NOMO-1 treated with dmso at 0.1 percent for 144 hours (cell line): ENCODE measurements around the gene MRPS5.

Experiments used
- DNase-seq: peaks from one replicate; lab custom pipeline; 2025; ENCODE audit not compliant: unreplicated experiment; lab: John Stamatoyannopoulos, UW

Gene MRPS5

GRCh38 chr2:95061601-95062183, 59.9 kb downstream of the MRPS5 start:
- no peak for DNase-seq

GRCh38 chr2:95061119-95061512, 60.5 kb downstream of the MRPS5 start:
- DNase-seq: no peak

GRCh38 chr2:95060446-95061118, 61.0 kb downstream of the MRPS5 start:
- DNase-seq: no peak

DNA sequence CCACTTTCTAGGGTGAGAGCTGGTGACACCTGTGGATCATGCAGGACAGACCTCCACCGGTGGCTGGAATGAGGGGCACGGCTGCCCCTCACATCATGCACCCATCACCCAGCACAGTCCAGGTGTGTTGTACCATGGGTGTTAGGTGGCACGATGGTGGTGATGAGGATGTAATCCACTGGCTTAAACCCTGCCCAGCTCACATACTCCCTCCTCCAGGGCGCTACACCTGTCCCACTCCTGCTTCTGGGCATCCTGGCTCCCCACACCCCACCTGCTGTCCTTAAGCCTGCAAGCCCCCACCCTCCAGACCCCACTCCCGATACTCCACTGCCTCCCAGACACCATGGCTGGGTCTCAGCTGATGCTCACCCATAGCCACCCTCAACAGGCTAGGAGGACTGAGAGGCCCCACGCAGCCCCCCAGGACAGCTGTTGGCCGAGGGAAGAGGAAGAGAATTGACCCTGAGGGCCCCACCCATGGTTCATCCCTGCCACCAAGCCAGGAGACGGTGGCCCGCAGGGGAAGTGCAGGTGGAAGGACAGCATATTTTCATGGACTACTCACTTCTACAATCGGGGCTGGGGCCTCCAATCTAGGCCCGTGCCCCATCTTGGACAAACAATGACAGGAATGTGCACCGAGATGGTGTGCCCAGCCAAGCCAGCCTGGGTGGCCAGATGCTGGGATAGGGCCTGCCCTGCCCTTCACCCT, 61.8 kb downstream of the MRPS5 start:
- no peak for DNase-seq

DNA sequence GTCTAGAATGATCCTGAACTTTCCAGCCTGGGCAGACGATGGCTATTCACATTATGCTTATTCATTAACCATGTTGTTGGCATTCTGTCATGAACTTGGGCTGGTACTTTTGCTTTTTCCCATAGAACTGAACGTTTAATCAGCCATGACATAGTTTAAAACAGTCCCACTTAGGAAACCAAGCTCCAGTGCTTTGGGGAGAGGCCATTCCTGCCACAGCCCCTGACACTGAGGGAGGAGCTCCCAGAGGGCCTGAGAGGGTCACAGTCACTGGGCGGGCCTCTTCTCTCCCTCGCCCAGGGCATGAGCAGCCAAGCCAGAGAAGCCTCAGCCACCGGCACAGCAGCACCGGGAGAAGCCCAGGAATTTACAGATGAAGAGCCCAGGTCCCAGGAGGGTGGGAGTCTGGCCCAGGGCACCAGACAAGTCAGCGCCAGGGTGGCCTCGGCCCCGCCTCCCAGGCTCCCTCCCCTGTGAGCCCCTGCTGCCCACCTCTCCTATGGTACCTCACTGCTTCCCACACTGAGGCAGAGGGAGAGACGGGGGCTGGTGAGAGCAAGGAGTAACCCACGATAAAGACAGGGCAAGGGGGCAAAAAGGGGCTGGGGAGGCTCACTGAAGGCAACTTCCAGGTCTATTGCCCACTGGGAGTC, 62.5 kb downstream of the MRPS5 start:
- no peak for DNase-seq

- DNase-seq: no peak
Observed at GRCh38 chr2:95058466-95058988, 63.1 kb downstream of the MRPS5 start.

- no peak for DNase-seq
Observed at GRCh38 chr2:95057535-95058370, 63.9 kb downstream of the MRPS5 start.

DNA sequence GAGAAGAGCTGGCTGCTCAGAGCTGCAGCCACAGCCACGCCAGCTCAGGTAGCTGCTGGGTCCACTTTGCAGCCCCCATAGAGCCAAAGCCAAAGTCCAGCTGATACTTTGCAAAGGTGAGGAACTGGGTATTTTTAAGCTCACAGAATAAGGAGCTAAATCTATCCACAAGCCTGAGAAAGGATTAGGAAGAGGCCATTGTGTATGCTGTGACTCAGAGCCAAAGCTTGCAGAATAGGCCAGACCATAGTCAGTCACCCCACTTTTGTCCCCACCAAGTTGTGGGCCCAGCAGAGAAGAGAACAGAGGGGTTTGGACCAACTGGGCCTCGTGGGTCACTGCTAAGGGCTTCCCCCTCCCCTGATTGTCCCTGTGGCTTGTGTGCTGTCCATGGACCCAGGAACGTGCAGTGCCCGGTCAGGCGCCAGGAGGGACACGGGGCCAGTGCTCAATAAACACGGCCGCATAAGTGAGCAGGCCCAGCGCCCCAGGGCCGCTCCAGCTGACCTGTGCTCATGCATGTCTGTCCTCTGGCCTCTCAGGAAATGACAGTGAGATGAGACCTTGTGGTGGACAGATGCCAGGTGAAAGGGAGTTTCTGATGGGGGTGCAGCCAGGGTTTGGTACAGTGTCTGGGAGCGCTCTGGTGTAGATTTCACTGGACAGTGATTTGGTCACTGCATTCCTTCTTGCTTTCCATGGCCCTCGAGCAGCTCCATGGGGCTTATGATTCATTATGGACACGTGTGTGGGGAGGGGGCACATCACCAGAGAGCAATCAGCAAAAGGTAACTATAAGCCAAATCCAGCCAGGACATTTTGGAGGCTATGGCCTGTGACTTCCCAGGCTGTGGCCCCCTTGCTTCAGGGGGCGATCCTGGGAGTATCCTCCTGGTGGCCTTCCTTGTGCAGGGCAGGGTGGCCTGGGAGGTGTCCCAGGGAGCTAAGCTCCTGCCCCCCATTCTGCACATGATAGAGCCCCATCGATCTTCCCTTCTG, 64.8 kb downstream of the MRPS5 start:
- no peak for DNase-seq

GRCh38 chr2:95056044-95056443, 65.6 kb downstream of the MRPS5 start:
- DNase-seq: no peak

GRCh38 chr2:95055262-95055661, 66.3 kb downstream of the MRPS5 start:
- DNase-seq: no peak

- no peak for DNase-seq
Observed at GRCh38 chr2:95054016-95054415, 67.6 kb downstream of the MRPS5 start.

DNA sequence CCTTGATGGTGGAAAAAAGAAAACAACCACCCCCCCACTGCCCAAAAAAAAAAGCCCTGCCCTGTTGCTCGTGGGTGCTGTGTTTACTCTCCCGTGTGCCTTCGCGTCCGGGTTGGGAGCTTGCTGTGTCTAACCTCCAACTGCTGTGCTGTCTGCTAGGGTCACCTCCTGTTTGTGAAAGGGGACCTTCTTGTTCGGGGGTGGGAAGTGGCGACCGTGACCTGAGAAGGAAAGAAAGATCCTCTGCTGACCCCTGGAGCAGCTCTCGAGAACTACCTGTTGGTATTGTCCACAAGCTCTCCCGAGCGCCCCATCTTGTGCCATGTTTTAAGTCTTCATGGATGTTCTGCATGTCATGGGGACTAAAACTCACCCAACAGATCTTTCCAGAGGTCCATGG, 68.1 kb downstream of the MRPS5 start:
- no peak for DNase-seq

- no peak for DNase-seq
Observed at GRCh38 chr2:95052804-95053479, 68.7 kb downstream of the MRPS5 start.

DNA sequence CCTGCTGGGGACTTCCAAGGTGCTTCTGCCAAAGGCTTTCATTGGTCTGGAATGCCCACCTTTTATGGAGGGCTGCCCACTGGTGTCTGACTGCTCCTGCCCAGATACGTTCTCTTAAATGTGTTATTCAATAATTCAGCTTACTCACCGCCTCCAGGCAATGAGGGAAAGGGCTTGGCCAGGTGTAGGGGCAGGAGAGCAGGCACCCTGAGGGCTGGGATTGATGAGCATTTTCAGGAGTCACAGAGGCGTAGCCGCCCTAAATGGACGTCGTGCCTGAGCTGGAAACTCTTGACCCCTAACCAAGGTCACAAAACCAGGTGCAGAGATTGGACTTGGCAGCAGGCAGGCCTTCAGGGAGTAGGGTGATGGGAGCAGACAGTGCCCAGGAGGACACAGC, 69.3 kb downstream of the MRPS5 start:
- no peak for DNase-seq

DNA sequence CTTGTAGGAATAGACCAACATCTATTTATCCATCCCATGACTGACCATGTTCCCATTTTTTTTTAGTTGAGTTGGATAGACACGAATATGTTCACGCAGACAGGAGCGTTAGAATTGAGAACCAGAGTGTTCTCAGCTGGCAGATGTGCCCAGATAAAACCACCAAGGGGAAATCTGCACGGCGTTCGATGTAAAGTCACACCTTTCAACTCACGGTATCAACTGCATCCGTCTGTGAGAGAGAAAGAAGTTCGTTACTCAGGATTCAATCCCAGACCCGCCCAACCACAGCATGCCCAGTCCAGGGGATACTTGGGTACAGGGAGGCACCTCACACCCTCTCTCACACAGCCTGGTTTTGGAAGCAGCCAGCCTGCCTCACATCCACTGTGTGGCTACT, 70.0 kb downstream of the MRPS5 start:
- no peak for DNase-seq

- DNase-seq: no peak
Observed at GRCh38 chr2:95050385-95051300, 71.0 kb downstream of the MRPS5 start.

- no peak for DNase-seq
Observed at GRCh38 chr2:95049961-95050360, 71.6 kb downstream of the MRPS5 start.

DNA sequence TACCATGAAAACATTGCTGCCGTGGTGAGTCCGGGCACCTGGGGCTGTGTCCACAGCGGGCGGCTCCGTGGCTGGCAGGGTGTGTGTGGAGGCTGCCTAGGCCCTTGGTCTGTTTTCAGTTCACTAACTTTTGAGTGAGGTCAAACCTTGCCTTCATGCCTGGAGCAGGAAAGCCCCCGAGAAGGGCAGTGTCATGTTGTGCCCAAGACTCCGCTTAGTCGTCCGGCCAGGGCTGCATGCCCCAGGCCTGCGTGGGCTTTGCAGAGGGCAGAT, 72.0 kb downstream of the MRPS5 start:
- DNase-seq: no peak
